HepG2 (cell line): ENCODE data around the gene HAPLN2. TPM values are rescaled to one million over a fixed set of nuclear protein-coding genes. Genes with fewer than 3 reads are reported as not detected.
A peak's percentile ranks its signal among the peaks of the same experiment; 100 is the strongest.

Experiments
- GZF1 ChIP-seq: sonication (generic); formaldehyde crosslinking; IDR thresholded peaks from 2 replicates; pipeline ENCODE4 v1.5.1; 2020; ENCODE audit warnings: mild to moderate bottlenecking, missing genetic modification reagents
- HNF1A ChIP-seq, 2 experiments: sonication (generic) in 1 of 2; formaldehyde crosslinking in 1 of 2; IDR thresholded peaks; 2 replicates each; pipeline versions ENCODE4 v1.4.0 to v1.6.1; 2016 to 2020; ENCODE audit warnings: borderline replicate concordance in 1 of 2, low read depth in 1 of 2, mild to moderate bottlenecking in 1 of 2, missing genetic modification reagents in 1 of 2
- LRRFIP1 ChIP-seq: sonication (generic); formaldehyde crosslinking; conservative IDR thresholded peaks from 2 replicates; pipeline ENCODE4 v1.4.0; 2020; ENCODE audit warnings: missing genetic modification reagents
- ZNF550 ChIP-seq: sonication (generic); formaldehyde crosslinking; IDR thresholded peaks from 2 replicates; pipeline ENCODE4 v1.4.0; 2020; ENCODE audit warnings: mild to moderate bottlenecking, missing genetic modification reagents, borderline replicate concordance
- ZNF713 ChIP-seq: sonication (generic); formaldehyde crosslinking; IDR thresholded peaks from 2 replicates; pipeline ENCODE4 v1.4.0; 2020; ENCODE audit warnings: mild to moderate bottlenecking, missing genetic modification reagents
- polyA plus RNA-seq, 8 experiments: library from polyadenylated mRNA; depleted of rRNA in 3 of 8; stranded (reverse) in 7 of 8; unstranded in 1 of 8; fragments of >200 nt; fragmentation: Illumina TruSeq in 4 of 8; extraction: Trizol in 4 of 8; gene quantifications; 2 replicates each; pipeline versions ENCODE4 v1.2.1 to v1.2.3, GENCODE V29; 2011 to 2016; ENCODE audit warnings: low read depth in 4 of 8, missing spikeins in 1 of 8, mixed read lengths in 1 of 8; ENCODE audit not compliant: insufficient read depth in 1 of 8
- total RNA-seq, 5 experiments: library from RNA; depleted of rRNA; stranded (reverse); fragments of >200 nt; fragmentation: Illumina TruSeq; extraction: Trizol; gene quantifications; 2 replicates each; pipeline ENCODE4 v1.2.3, GENCODE V29; 2016; ENCODE audit warnings: low read depth in 1 of 5
- TF ChIP-seq, protein P1 (sequence below): sonication (generic); formaldehyde crosslinking; IDR thresholded peaks from 2 replicates; pipeline ENCODE4 v1.5.0; 2020; ENCODE audit warnings: missing genetic modification reagents, mild to moderate bottlenecking, borderline replicate concordance

The HAPLN2 gene
- total and polyA plus RNA-seq, 2 of the 13 experiments (the other 11 are each of a cell fraction or from before 2014, with no cell fraction given) = not detected

GRCh38 chr1:156591432-156592157 is 27.6 kb upstream of the HAPLN2 start, which contains the start of gene NAXE (continued):
- TF ChIP-seq, protein P1, sequence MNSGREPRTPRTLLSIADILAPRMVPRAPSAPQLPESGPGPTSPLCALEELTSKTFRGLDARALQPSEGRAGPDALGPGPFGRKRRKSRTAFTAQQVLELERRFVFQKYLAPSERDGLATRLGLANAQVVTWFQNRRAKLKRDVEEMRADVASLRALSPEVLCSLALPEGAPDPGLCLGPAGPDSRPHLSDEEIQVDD = no peak
- no peak for TF ChIP-seq ZNF713 (CRISPR knock-in tag)
- TF ChIP-seq LRRFIP1 = no peak
- no peak for TF ChIP-seq HNF1A (IDR thresholded peaks at IDR 0.05; ENCODE audit: low read depth)
- TF ChIP-seq HNF1A (CRISPR knock-in tag; IDR thresholded peaks at IDR 0.05; ENCODE audit: borderline replicate concordance) = peak; percentile 52; the same call in 1 of the 2 replicates
- TF ChIP-seq GZF1 (CRISPR knock-in tag) = no peak
- no peak for TF ChIP-seq ZNF550
